Bronchial epithelial cell (primary cell): ENCODE results near the gene WNT7A. TPM values are rescaled to one million over a fixed set of nuclear protein-coding genes. Genes with fewer than 3 reads are reported as not detected.

ENCODE experiments used
- DNase-seq: peaks from one replicate; pipeline ENCODE4 v3.0.0-alpha.2; 2010; ENCODE audit warnings: low read depth
- FAIRE-seq: peaks from 2 replicates; lab custom pipeline; 2011; peaks lifted over from hg19 to GRCh38; lab: Jason Lieb, UNC
- H3K27me3 ChIP-seq: 2 replicates; pipeline ENCODE4 v1.5.1; 2011; ENCODE audit warnings: low read length; ENCODE audit not compliant: control insufficient read depth, insufficient read depth
- H3K36me3 ChIP-seq: 2 replicates; pipeline ENCODE4 v1.5.1; 2011; ENCODE audit warnings: low read length; ENCODE audit not compliant: control insufficient read depth, insufficient read depth
- H3K4me3 ChIP-seq: 2 replicates; pipeline ENCODE4 v1.5.1; 2011; ENCODE audit warnings: mild to moderate bottlenecking, low read depth, low read length, control low read depth
- CTCF ChIP-seq: IDR thresholded peaks from 2 replicates; pipeline ENCODE4 v1.5.1; 2011; ENCODE audit warnings: mild to moderate bottlenecking, moderate library complexity, low read length, control low read depth, inconsistent platforms; ENCODE audit not compliant: insufficient read depth, severe bottlenecking
- total RNA-seq: library from RNA; depleted of rRNA; stranded (reverse); fragments of >200 nt; gene quantifications from 2 replicates; pipeline ENCODE4 v1.2.1, GENCODE V29; 2014

The WNT7A gene
- total RNA-seq, 1 donor from 2014 or later, result 13.4 TPM

- H3K36me3 ChIP-seq, result no peaks in the 10 kb centered on the region
- no peak for DNase-seq
- FAIRE-seq, result no peak
Measured at GRCh38 chr3:13795816-13796215, 84.1 kb downstream of the WNT7A start.

GRCh38 chr3:13794322-13794721 is 85.5 kb downstream of the WNT7A start:
- no peak for FAIRE-seq
- H3K27me3 ChIP-seq, result peaks cover 3% of the 10 kb centered on the region
- no peaks in the 10 kb centered on the region for H3K36me3 ChIP-seq
- no peak overlapping the region for H3K4me3 ChIP-seq
- DNase-seq, result no peak
- TF ChIP-seq CTCF, result no peak

More at GRCh38 chr3:13795816-13796215, 84.1 kb downstream of the WNT7A start:
- H3K27me3 ChIP-seq, result peaks cover 3% of the 10 kb centered on the region
- H3K4me3 ChIP-seq, result no peak overlapping the region
- no peak for TF ChIP-seq CTCF

GRCh38 chr3:13793451-13793850 is 86.4 kb downstream of the WNT7A start:
- TF ChIP-seq CTCF, result no peak
- H3K27me3 ChIP-seq, result peaks cover 3% of the 10 kb centered on the region
- FAIRE-seq, result no peak
- no peak for DNase-seq
- no peak overlapping the region for H3K4me3 ChIP-seq
- no peaks in the 10 kb centered on the region for H3K36me3 ChIP-seq

- peaks cover 3% of the 10 kb centered on the region for H3K27me3 ChIP-seq
- FAIRE-seq, result no peak
Measured at GRCh38 chr3:13792512-13793371, 87.1 kb downstream of the WNT7A start.

GRCh38 chr3:13792051-13792490 is 87.8 kb downstream of the WNT7A start:
- no peak overlapping the region for H3K4me3 ChIP-seq
- no peak for FAIRE-seq

More at GRCh38 chr3:13792512-13793371, 87.1 kb downstream of the WNT7A start:
- Histone ChIP-seq H3K4me3 (no peak overlapping the region), H3K36me3 (no peaks in the 10 kb centered on the region)
- no peak for TF ChIP-seq CTCF
- no peak for DNase-seq

More at GRCh38 chr3:13792051-13792490, 87.8 kb downstream of the WNT7A start:
- Histone ChIP-seq H3K36me3 (no peaks in the 10 kb centered on the region), H3K27me3 (peaks cover 3% of the 10 kb centered on the region)
- TF ChIP-seq CTCF, result no peak
- DNase-seq, result no peak
